ENCODE results near the gene ZNF764. TPM values are rescaled to one million over a fixed set of nuclear protein-coding genes. Genes with fewer than 3 reads are reported as not detected.
"Not testable (repeated sequence)": the region's sequence is repeated elsewhere in the genome, so short reads cannot be mapped to it uniquely, and the experiment has no call there.

ZNF764 gene
- total RNA-seq = 3.0 TPM

GRCh38 chr16:30557957-30558788, at the start of gene ZNF764:
ZNF764 (minus strand) TSS chr16:30558374; CDS start chr16:30558182, 192 bp downstream.
- peak; percentile 97 for ATAC-seq

- no peak for ATAC-seq
Measured at GRCh38 chr16:30606004-30606403, 47.8 kb upstream of the ZNF764 start.

- no peak for ATAC-seq
Measured at GRCh38 chr16:30605158-30605557, 47.0 kb upstream of the ZNF764 start.

GRCh38 chr16:30604316-30604947, 46.3 kb upstream of the ZNF764 start:
- peak; percentile 12 for ATAC-seq

- ATAC-seq = no peak
Measured at GRCh38 chr16:30603945-30604315, 45.8 kb upstream of the ZNF764 start.

- ATAC-seq = peak; percentile 38
Measured at GRCh38 chr16:30602616-30603277, 44.6 kb upstream of the ZNF764 start.

GRCh38 chr16:30601966-30602365, 43.8 kb upstream of the ZNF764 start:
- ATAC-seq = no peak

GRCh38 chr16:30600929-30601328, 42.8 kb upstream of the ZNF764 start:
- ATAC-seq = no peak

- no peak for ATAC-seq
Measured at GRCh38 chr16:30600215-30600614, 42.0 kb upstream of the ZNF764 start.

- ATAC-seq = no peak
Measured at GRCh38 chr16:30592871-30593270, 34.7 kb upstream of the ZNF764 start.

- ATAC-seq = not testable (repeated sequence)
Measured at GRCh38 chr16:30590869-30591268, 32.7 kb upstream of the ZNF764 start.

- ATAC-seq = not testable (repeated sequence)
Measured at GRCh38 chr16:30589582-30589981, 31.4 kb upstream of the ZNF764 start.

GRCh38 chr16:30588651-30589050, 30.5 kb upstream of the ZNF764 start:
- ATAC-seq = no peak

GRCh38 chr16:30585400-30586191, 27.4 kb upstream of the ZNF764 start, which contains the start of gene ZNF785:
ZNF785 (minus strand) TSS chr16:30585697; CDS start chr16:30585611, 86 bp downstream.
- peak; percentile 99 for ATAC-seq

GRCh38 chr16:30585022-30585399, 26.8 kb upstream of the ZNF764 start:
- no peak for ATAC-seq

- ATAC-seq = no peak
Measured at GRCh38 chr16:30582611-30583340, 24.6 kb upstream of the ZNF764 start.

GRCh38 chr16:30581457-30581856, 23.3 kb upstream of the ZNF764 start:
- ATAC-seq = no peak

GRCh38 chr16:30574678-30575077, 16.5 kb upstream of the ZNF764 start:
- no peak for ATAC-seq

GRCh38 chr16:30571445-30572322, 13.5 kb upstream of the ZNF764 start, which contains the start of gene ZNF688:
ZNF688 (minus strand) TSS chr16:30571714; CDS start chr16:30571629, 85 bp downstream.
- peak; percentile 78 for ATAC-seq

GRCh38 chr16:30570636-30571444, 12.7 kb upstream of the ZNF764 start:
- no peak for ATAC-seq
